HepG2 (cell line): ENCODE measurements around the gene THOC5. TPM values are rescaled to one million over a fixed set of nuclear protein-coding genes. Genes with fewer than 3 reads are reported as not detected.

ENCODE experiments used
- ATAC-seq: fragments of 200-7000 bp; cut with Tn5 transposase; 3 replicates; pipeline ENCODE4 v1.9.1; 2020; ENCODE audit warnings: mild to moderate bottlenecking, moderate library complexity
- BruUV-seq: library from RNA; stranded (reverse); fragments of 400-500 nt; replicated peaks from 2 replicates; lab custom pipeline; 2021; lab: Mats Ljungman, UMichigan
- CTCF ChIA-PET: fragments of 300-600 bp; formaldehyde crosslinking; extraction: SDS; loops from one replicate; lab custom pipeline; 2021; ENCODE audit warnings: low total read pairs, inconsistent platforms, low intra/inter-chr PET ratio; lab: Yijun Ruan, JAX
- POLR2A ChIA-PET: fragments of 350-600 bp; sonication (Branson Sonifier 250); formaldehyde crosslinking; loops from one replicate; lab custom pipeline; 2020; ENCODE audit warnings: antibody characterized with exemption, inconsistent platforms; lab: Yijun Ruan, JAX
- DNase-seq: peaks from one replicate; pipeline ENCODE4 v3.0.0-alpha.2; 2015; ENCODE audit warnings: low spot score
- FAIRE-seq: peaks from 3 replicates; lab custom pipeline; 2011; peaks lifted over from hg19 to GRCh38; lab: Jason Lieb, UNC
- H2AFZ ChIP-seq: one replicate; pipeline ENCODE4 v1.6.1; 2011; ENCODE audit warnings: low read length, inconsistent platforms
- H3K27ac ChIP-seq: fragments of 300-600 bp; 3 replicates; pipeline ENCODE4 v1.8.0; 2011; ENCODE audit warnings: mixed run types, mild to moderate bottlenecking, mixed read lengths, low read length, inconsistent platforms; ENCODE audit not compliant: insufficient read depth; ENCODE audit errors: extremely low read length
- H3K27me3 ChIP-seq, 2 experiments: fragments of 200-600 bp in 1 of 2; 2 replicates in 1 of 2; 3 replicates in 1 of 2; pipeline versions ENCODE4 v1.6.0 to v1.8.0; 2011; ENCODE audit warnings: low read length in 2 of 2, mild to moderate bottlenecking in 2 of 2, moderate library complexity in 2 of 2, inconsistent platforms in 1 of 2; ENCODE audit not compliant: insufficient read depth in 2 of 2, control insufficient read depth in 1 of 2
- H3K36me3 ChIP-seq, 2 experiments: fragments of 200-600 bp in 1 of 2; replicated peaks in 1 of 2; 2 replicates in 1 of 2; 3 replicates in 1 of 2; pipeline versions ENCODE4 v1.5.1 to v1.8.0; 2011; ENCODE audit warnings: low read length in 2 of 2, inconsistent platforms in 1 of 2; ENCODE audit not compliant: insufficient read depth in 2 of 2, control insufficient read depth in 1 of 2
- H3K4me1 ChIP-seq: 2 replicates; pipeline ENCODE4 v1.5.1; 2012; ENCODE audit warnings: low read length, inconsistent platforms; ENCODE audit not compliant: insufficient read depth
- H3K4me2 ChIP-seq: 2 replicates; pipeline ENCODE4 v1.6.0; 2011; ENCODE audit warnings: low read depth, low read length, inconsistent platforms
- H3K4me3 ChIP-seq, 3 experiments: fragments of 200-600 bp in 1 of 3; sonication (generic), shearing (Covaris generic) in 1 of 3; replicated peaks in 1 of 3; 2 replicates each; pipeline ENCODE4 v1.5.1; 2011 to 2016; ENCODE audit warnings: low read length in 3 of 3, inconsistent platforms in 2 of 3, low read depth in 2 of 3, mild to moderate bottlenecking in 2 of 3, control low read depth in 1 of 3, mixed read lengths in 1 of 3; ENCODE audit not compliant: insufficient read depth in 1 of 3
- H3K79me2 ChIP-seq: one replicate; pipeline ENCODE4 v1.6.1; 2011; ENCODE audit warnings: low read length, inconsistent platforms; ENCODE audit not compliant: insufficient read depth
- H3K9ac ChIP-seq: 2 replicates; pipeline ENCODE4 v1.6.0; 2011; ENCODE audit warnings: mild to moderate bottlenecking, low read depth, low read length, inconsistent platforms; ENCODE audit not compliant: insufficient read depth
- H3K9me3 ChIP-seq: 2 replicates; pipeline ENCODE4 v1.5.1; 2012; ENCODE audit warnings: mild to moderate bottlenecking, low read length
- H4K20me1 ChIP-seq: 2 replicates; pipeline ENCODE4 v1.6.0; 2011; ENCODE audit warnings: inconsistent platforms, mild to moderate bottlenecking, low read length, moderate library complexity; ENCODE audit not compliant: insufficient read depth
- ZFP36 ChIP-seq: fragments of 150-350 bp; IDR thresholded peaks from 2 replicates; pipeline ENCODE4 v1.6.1; 2018; ENCODE audit warnings: borderline replicate concordance, low read length, low read depth; ENCODE audit not compliant: partially characterized antibody
- WGBS: methylation state at CpG from one replicate; pipeline ENCODE4 v1.1.6; 2017; ENCODE audit warnings: low lambda C conversion rate; 5-methylcytosine and 5-hydroxymethylcytosine counted together
- in situ Hi-C: cut with HindIII; loops from 2 replicates; pipeline ENCODE4 v1.10.0; 2017; ENCODE audit warnings: low pct_unique_long_range_greater_than_20kb; ENCODE audit not compliant: extremely low pct_ligation_motif_present
- intact Hi-C: fragments of 100-400 bp; cut with micrococcal nuclease; formaldehyde crosslinking; loops from one replicate; pipeline ENCODE4 v1.10.0; 2022; ENCODE audit not compliant: unreplicated experiment
- polyA plus RNA-seq, 8 experiments: library from polyadenylated mRNA; depleted of rRNA in 3 of 8; stranded (reverse) in 7 of 8; unstranded in 1 of 8; fragments of >200 nt; fragmentation: Illumina TruSeq in 4 of 8; extraction: Trizol in 4 of 8; gene quantifications; 2 replicates each; pipeline versions ENCODE4 v1.2.1 to v1.2.3, GENCODE V29; 2011 to 2016; ENCODE audit warnings: low read depth in 4 of 8, missing spikeins in 1 of 8, mixed read lengths in 1 of 8; ENCODE audit not compliant: insufficient read depth in 1 of 8
- total RNA-seq, 5 experiments: library from RNA; depleted of rRNA; stranded (reverse); fragments of >200 nt; fragmentation: Illumina TruSeq; extraction: Trizol; gene quantifications; 2 replicates each; pipeline ENCODE4 v1.2.3, GENCODE V29; 2016; ENCODE audit warnings: low read depth in 1 of 5
- TF ChIP-seq, protein P1 (sequence below): sonication (generic); formaldehyde crosslinking; IDR thresholded peaks from 2 replicates; pipeline ENCODE4 v1.4.0; 2020; ENCODE audit warnings: missing genetic modification reagents
- TF ChIP-seq, protein P2 (sequence below): sonication (generic); formaldehyde crosslinking; IDR thresholded peaks from 2 replicates; pipeline ENCODE4 v1.4.0; 2020; ENCODE audit warnings: missing genetic modification reagents, low read depth, mild to moderate bottlenecking, borderline replicate concordance

THOC5 gene
- total and polyA plus RNA-seq, 2 of the 13 experiments (the other 11 are each of a cell fraction or from before 2014, with no cell fraction given): 45.8 to 46.7 TPM

DNA sequence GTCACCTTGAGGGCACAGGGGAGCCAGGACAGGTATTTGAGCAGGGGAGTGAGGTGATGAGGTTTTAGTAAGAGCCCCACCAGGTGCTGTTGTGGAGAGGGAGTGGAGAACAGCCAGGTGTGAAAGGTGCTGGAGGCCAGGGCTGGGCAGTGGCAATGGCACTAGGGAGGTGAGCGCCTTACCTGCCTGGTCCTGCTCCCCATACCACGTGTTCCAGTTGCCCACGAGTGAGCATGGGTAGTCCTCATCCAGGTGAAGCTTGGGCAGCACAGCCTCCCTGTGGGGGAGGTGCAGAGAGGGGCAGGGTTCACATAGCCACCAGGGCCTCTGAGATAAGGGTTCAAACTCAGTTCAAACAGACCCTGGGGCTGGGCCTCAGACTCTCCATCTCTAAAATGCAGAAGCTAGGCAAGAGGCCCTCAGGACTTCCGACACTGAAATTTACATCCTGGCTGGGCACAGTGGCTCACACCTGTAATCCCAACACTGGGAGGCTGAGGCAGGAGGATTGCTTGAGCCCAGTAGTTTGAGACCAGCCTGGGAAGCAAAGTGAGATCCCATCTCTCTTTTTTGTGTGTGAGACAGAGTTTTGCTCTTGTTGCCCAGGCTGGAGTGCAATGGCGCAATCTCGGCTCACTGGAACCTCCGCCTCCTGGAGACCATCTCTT lies 15.6 kb upstream of the THOC5 start (continued):
- TF ChIP-seq, protein P1, sequence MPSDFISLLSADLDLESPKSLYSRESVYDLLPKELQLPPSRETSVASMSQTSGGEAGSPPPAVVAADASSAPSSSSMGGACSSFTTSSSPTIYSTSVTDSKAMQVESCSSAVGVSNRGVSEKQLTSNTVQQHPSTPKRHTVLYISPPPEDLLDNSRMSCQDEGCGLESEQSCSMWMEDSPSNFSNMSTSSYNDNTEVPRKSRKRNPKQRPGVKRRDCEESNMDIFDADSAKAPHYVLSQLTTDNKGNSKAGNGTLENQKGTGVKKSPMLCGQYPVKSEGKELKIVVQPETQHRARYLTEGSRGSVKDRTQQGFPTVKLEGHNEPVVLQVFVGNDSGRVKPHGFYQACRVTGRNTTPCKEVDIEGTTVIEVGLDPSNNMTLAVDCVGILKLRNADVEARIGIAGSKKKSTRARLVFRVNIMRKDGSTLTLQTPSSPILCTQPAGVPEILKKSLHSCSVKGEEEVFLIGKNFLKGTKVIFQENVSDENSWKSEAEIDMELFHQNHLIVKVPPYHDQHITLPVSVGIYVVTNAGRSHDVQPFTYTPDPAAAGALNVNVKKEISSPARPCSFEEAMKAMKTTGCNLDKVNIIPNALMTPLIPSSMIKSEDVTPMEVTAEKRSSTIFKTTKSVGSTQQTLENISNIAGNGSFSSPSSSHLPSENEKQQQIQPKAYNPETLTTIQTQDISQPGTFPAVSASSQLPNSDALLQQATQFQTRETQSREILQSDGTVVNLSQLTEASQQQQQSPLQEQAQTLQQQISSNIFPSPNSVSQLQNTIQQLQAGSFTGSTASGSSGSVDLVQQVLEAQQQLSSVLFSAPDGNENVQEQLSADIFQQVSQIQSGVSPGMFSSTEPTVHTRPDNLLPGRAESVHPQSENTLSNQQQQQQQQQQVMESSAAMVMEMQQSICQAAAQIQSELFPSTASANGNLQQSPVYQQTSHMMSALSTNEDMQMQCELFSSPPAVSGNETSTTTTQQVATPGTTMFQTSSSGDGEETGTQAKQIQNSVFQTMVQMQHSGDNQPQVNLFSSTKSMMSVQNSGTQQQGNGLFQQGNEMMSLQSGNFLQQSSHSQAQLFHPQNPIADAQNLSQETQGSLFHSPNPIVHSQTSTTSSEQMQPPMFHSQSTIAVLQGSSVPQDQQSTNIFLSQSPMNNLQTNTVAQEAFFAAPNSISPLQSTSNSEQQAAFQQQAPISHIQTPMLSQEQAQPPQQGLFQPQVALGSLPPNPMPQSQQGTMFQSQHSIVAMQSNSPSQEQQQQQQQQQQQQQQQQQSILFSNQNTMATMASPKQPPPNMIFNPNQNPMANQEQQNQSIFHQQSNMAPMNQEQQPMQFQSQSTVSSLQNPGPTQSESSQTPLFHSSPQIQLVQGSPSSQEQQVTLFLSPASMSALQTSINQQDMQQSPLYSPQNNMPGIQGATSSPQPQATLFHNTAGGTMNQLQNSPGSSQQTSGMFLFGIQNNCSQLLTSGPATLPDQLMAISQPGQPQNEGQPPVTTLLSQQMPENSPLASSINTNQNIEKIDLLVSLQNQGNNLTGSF: no peak
- TF ChIP-seq, all 625 proteins: peak for 122

DNA sequence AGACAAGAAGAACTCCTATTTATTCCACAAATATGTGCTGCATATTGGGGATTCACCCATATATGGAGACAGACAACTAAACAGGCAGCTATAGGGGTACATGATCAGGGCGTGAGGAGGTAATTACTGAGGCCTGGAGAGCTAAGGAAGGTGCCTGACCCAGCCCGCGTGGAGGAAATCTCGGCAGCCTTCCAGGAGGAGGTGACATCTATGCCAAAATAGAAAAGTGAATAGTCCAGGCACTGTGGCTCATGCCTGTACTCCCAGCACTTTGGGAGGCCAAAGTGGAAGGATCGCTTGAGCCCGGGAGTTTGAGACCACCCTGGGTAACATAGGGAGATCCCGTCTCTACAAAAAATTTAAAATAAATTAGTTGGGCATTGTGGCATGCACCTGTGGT lies 13.8 kb upstream of the THOC5 start:
- FAIRE-seq (no peak), ATAC-seq (no peak), DNase-seq (no peak)
- no peak overlapping the region for H3K27ac ChIP-seq
- ChIA-PET CTCF (no interaction called here), POLR2A (interaction anchor here (0.9 to 8.3 kb wide), 4 partner anchors 8 to 19 kb away, joined by 3 to 90 read pairs (median 10); partner anchors contain the start of gene THOC5)
- TF ChIP-seq, protein P2, sequence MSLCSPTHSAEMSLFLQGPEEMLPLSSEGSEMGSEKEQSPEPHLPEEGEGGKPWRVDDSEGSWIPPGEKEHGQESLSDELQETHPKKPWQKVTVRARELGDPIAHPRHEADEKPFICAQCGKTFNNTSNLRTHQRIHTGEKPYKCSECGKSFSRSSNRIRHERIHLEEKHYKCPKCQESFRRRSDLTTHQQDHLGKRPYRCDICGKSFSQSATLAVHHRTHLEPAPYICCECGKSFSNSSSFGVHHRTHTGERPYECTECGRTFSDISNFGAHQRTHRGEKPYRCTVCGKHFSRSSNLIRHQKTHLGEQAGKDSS (CRISPR knock-in tag): no peak
- TF ChIP-seq ZFP36: peak; percentile 91
- intact Hi-C loops: no loop called here
- no peaks in the 10 kb centered on the region for H3K9me3 ChIP-seq
- H3K36me3 ChIP-seq: peaks cover 9 to 19% of the 10 kb centered on the region in 2 experiments
- no peak overlapping the region for H3K4me3 ChIP-seq
- in situ Hi-C loops: no loop called here
- H3K27me3 ChIP-seq: no peaks in the 10 kb centered on the region
- WGBS: 98% methylated on average over 5 of the region's 7 CpGs
- H3K4me2 ChIP-seq: no peak overlapping the region
- H3K79me2 ChIP-seq: no peaks in the 10 kb centered on the region
- BruUV-seq: no TSS peak
- H4K20me1 ChIP-seq: peaks cover 4% of the 10 kb centered on the region; the same call in 1 of the 2 replicates
- H2AFZ ChIP-seq: no peak overlapping the region
- H3K4me1 ChIP-seq: peaks cover 40% of the 10 kb centered on the region
- H3K9ac ChIP-seq: no peak overlapping the region
